ENCODE measurements around the gene MEGF10.

- TF ChIP-seq POLR2A (IDR thresholded peaks at IDR 0.05) (no peak), POLR2AphosphoS5 (IDR thresholded peaks at IDR 0.05) (no peak)
- TF ChIP-seq, protein P1, sequence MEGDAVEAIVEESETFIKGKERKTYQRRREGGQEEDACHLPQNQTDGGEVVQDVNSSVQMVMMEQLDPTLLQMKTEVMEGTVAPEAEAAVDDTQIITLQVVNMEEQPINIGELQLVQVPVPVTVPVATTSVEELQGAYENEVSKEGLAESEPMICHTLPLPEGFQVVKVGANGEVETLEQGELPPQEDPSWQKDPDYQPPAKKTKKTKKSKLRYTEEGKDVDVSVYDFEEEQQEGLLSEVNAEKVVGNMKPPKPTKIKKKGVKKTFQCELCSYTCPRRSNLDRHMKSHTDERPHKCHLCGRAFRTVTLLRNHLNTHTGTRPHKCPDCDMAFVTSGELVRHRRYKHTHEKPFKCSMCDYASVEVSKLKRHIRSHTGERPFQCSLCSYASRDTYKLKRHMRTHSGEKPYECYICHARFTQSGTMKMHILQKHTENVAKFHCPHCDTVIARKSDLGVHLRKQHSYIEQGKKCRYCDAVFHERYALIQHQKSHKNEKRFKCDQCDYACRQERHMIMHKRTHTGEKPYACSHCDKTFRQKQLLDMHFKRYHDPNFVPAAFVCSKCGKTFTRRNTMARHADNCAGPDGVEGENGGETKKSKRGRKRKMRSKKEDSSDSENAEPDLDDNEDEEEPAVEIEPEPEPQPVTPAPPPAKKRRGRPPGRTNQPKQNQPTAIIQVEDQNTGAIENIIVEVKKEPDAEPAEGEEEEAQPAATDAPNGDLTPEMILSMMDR (IDR thresholded peaks at IDR 0.05): no peak
These were observed 115.9 kb downstream of the MEGF10 start for GRCh38 chr5:127406326-127407121.

Data from gastroesophageal sphincter (tissue), 3 donors.